ENCODE results near the gene COMMD10.

COMMD10 gene

GRCh38 chr5:116212225-116212624 is 127.4 kb downstream of the COMMD10 start:
- DNase-seq, result no peak

DNA sequence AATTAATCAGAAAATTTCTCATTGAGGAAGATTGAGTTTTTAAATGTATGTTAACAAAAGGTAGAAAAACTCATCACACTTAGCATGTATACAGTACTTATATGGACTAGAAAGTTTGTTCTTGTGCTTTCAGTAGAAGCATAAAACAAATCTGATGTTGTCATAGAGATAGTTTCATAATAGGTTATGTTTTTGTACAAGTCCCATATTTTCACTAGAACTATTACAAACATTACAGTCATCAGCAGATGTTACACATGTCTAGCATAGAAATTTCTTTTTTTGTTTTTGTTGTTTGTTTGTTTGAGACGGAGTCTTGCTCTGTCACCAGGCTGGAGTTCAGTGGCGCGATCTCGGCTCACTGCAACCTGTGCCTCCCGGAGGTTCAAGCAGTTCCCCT is 131.4 kb downstream of the COMMD10 start:
- no peak for DNase-seq

DNA sequence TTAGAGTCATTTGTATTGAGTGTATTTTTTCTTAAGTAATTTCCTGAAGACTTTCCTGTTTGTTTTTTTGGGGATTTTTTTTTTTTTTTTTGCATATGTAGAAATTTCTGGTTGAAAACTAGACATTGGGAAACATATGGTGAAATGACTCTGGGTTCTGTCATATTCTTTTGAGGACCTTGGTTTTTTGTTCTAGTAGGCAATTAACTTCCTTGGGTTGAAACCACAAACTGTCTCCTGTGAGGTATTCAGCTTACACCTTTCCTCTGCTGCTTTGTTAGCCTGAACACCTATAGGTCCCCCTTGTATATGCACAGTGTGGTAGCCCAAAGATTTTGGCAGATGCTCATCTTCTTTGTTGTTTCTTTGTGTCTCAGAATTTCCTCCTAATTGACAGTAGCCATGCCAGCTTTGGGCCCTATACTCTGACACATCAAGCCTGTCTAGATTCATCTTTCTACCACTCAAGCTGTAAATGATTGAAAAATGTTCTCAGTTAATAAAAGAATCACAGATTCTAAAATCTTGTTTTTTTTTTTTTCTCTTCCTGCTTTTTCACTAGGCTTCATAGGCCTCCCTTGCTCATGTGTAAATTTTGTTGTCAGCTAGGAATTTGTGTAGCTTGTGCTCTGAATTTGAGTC is 140.6 kb downstream of the COMMD10 start:
- no peak for DNase-seq

- DNase-seq, result no peak
These were observed 144.4 kb downstream of the COMMD10 start for GRCh38 chr5:116229131-116229689.

GRCh38 chr5:116231288-116231687 is 146.5 kb downstream of the COMMD10 start:
- no peak for DNase-seq

DNA sequence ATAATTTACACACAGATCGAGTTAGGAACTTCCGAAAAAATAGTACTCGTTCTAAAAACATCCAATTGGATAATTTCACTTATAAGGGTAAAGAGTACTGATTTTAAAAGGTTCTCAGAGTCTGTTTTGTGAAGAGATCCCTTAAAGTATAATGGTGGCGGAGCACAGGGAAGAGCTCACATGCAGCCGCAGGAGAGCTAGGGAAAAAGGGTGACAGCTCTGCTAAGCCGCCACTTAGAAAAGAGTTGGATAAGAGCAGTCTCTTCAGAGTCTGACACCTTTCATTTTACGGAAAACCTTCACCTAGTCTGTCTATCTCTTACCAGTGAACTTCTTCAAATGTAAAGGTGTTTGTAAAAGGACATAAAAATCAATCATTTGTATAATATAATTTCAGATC is 149.9 kb downstream of the COMMD10 start:
- DNase-seq, result no peak

DNA sequence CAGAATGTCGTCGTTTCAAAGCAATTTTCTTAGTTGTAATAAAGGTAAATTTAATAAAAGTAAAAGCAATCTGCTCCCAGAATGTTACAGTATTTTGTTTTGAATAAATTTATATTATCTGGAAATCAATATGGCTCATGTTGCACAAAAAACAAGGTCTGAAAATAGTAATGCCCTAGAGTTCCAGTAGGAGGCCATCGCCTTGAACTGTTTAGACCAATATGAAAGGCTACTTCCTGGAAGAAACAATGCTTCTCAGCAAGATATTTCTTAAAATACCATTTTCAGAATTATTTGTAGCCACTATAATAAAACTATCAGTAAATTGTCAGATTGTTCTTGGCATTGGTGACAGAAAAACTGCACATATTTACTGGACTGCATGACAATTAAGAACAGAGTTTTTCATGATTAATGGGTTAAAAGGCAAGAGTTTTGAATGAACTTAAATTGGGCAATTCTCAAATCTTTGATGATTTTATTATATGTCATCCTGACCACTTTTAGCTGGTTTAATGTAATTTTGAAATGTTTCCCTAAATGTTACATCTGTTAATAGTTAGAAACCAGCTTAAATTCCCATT is 153.2 kb downstream of the COMMD10 start:
- DNase-seq, result no peak

GRCh38 chr5:116242343-116242742 is 157.5 kb downstream of the COMMD10 start:
- DNase-seq, result no peak

- no peak for DNase-seq
These were observed 163.6 kb downstream of the COMMD10 start for GRCh38 chr5:116248432-116248831.

DNA sequence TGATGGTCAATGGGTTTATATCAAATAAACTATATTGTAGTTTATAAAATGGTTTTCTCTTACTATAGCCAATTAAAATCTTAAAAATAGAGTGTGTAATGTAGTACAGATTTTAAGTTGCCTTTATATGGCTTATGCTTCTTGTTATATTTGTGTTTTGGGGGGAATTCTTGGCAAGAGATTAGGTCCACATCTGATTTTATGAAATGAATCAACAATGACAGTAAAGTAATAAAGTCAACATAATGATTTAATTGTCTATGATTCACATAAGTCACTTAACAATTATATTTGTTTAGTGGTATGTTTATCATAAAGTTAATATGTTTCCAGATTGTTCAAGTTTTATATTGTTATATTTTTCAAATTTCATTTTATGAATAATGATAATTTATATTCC is 164.8 kb downstream of the COMMD10 start:
- no peak for DNase-seq

GRCh38 chr5:116256717-116257116 is 171.9 kb downstream of the COMMD10 start:
- no peak for DNase-seq

DNA sequence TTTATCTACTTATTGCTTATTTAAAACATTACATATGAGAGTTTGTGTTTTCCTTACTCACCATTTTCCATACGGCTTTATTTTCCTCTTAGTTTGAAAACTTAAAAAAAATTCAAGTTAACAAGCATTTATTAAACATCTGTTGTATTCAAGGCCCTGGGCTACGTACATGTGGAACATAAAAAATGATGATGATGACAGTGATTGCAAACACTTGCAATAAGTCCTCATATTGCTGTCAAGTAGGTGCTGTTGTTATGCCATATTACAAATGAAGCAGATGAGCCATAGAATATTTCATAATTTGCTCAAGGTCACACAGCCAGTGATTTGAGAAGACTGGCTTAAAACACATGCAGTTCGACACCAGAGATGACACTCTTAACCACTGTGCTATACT is 180.6 kb downstream of the COMMD10 start:
- no peak for DNase-seq

DNA sequence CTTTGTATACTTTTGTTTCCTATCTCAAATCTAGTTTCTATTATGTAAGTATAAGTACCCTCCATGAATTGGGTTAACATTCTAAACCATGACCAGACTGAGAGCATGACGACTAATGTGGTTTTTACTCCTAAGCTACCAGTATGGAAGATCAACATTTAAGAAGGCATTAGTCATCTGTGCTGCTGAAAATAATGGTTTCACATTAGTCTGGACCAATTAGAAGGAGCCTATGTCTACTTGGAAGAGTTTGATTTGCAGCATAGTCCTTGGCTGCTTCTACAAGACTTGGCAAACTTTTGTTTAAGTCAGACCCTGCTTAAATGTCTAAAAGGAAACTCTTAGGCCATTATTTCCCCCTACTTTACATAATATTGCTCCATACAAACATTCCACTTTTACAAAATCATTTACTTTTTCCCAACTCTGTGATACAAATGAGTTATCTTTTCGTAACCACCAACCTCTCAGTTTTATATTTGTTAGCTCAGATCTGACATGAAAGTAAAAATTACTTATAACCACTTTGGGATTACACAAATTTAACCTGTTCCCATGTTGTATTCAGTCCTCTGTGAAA is 186.7 kb downstream of the COMMD10 start:
- no peak for DNase-seq

GRCh38 chr5:116272281-116272941 is 187.6 kb downstream of the COMMD10 start:
- DNase-seq, result no peak

DNA sequence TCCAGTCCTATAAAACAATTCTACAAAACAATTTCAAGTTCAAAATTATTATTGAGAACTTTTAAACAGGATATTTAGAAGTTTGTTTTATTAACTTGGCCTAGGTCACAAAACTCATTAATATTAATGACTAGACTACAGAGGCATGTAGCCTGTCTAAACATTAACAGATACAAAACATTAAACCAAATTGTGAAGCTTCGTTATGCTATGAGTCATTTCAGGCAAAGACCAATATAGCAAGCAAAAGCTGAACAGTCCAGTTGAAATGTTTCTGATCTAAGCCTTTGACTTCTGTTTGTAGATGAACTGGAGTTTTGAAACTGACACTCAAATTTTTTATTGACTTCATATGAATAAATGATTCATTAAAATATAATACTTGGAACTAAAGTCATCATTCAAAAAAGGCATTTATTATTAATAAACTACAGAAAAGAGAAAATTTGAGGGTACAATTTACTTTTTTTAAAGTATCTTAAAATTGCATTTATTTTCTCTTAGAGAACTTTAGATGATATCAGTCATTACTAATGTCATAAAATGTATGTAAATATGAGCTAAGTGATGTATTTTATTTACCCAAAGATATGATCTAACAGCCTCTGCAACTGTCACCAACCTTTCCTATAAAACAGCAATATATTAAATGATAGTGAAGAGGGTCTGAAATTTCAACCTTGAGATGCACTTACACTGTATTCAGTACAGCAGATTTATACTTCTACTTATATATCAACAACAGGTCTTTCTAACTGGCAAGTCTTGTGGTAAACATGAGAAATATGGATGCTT is 188.8 kb downstream of the COMMD10 start:
- DNase-seq, result no peak

- no peak for DNase-seq
These were observed 189.4 kb downstream of the COMMD10 start for GRCh38 chr5:116274251-116274650.

- no peak for DNase-seq
These were observed 190.5 kb downstream of the COMMD10 start for GRCh38 chr5:116275282-116275681.

- no peak for DNase-seq
These were observed 192.1 kb downstream of the COMMD10 start for GRCh38 chr5:116276952-116277351.

DNA sequence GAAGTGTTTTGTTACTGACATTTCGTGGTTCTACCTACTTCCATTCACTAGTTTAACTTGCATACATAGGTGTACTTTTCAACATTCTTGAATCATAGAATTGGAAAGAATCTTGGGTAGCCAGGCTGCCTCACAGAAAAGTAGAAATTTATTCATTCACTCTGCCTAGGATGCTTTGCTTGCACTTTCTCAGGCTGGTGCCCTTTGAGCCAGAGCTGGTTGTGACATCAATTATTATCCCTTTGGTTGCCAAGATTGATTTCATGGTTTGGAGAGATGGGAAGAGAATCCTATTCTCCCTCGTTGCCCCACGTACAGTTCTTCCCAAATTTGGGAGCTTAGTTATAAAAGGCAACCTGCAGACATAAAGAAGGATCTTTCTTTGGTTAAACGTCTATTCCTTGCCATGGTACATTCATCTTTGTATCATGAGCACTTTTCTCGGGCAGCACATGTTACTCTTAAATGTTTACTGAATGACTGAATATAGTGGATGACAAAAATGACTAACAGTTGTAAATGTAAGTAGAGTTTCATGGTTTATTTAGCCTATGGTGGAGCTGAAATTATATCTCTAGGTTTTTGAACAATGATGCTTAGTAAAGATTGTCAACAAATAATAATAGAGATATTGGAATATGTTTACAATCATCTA is 195.5 kb downstream of the COMMD10 start:
- no peak for DNase-seq

DNA sequence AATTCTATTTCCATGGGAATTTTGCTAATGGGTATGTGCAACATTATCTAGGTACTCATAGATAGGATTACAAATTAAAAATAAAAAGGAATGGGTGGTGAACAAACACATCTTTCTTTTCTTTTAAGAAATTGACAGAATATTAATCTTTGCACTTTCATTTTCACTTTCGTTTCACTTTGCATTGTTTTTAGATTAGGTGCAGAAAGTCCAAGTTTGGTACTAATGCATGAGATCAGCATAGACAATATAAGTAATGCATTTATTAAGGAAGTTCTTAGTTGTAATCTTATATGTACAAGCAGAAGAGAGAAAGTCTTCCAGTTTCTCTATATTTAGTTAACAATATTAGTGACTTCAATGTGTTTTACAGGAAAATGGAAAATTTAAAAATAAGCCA is 196.5 kb downstream of the COMMD10 start:
- DNase-seq, result no peak

DNA sequence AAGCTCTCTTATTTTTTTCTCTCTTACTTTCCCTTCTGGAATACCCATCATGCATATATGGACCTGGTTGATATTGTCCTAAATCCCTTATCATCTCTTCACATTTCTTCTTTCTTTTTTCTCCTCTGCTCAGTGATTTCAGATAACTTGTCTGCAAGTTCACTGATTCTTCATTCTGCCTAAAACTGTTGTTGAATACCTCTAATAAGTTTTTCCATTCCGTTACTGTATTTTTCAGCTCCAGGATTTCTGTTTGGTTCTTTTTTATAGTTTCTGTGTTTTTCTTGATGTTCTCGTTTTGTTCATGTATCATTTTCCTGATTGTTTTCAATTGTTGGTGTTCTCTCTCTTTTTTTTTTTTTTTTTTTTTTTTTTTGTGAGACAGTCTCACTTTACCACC is 203.7 kb downstream of the COMMD10 start:
- DNase-seq, result no peak

GRCh38 chr5:116289276-116289675 is 204.5 kb downstream of the COMMD10 start:
- DNase-seq, result no peak

Measured in right kidney (tissue), 1 donor.